Measurements from ENCODE around the gene ALX3.

DNA sequence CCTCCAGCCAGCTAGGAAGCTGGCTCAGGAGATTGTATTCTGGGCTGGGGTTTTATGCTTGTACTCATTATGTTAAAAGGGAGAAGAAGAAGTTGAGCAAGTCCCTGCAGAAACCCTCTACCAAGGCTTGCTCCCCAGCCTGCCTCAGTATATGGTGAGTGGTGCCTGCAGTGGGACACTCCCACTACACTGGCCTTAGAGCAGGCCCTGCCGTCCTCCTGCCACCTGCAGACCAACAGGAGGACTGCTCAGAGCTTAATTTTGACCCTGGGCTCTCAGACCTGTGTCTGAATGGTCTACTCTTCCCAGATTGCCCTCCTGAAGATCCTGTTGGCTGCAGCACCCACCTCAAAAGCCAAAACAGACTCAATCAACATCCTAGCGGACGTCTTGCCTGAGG, 23.0 kb downstream of the ALX3 start:
- TF ChIP-seq POLR2A (IDR thresholded peaks at IDR 0.05) (no peak), EP300 (IDR thresholded peaks at IDR 0.05; ENCODE audit: low read depth) (no peak)
- TF ChIP-seq, protein P1, sequence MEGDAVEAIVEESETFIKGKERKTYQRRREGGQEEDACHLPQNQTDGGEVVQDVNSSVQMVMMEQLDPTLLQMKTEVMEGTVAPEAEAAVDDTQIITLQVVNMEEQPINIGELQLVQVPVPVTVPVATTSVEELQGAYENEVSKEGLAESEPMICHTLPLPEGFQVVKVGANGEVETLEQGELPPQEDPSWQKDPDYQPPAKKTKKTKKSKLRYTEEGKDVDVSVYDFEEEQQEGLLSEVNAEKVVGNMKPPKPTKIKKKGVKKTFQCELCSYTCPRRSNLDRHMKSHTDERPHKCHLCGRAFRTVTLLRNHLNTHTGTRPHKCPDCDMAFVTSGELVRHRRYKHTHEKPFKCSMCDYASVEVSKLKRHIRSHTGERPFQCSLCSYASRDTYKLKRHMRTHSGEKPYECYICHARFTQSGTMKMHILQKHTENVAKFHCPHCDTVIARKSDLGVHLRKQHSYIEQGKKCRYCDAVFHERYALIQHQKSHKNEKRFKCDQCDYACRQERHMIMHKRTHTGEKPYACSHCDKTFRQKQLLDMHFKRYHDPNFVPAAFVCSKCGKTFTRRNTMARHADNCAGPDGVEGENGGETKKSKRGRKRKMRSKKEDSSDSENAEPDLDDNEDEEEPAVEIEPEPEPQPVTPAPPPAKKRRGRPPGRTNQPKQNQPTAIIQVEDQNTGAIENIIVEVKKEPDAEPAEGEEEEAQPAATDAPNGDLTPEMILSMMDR (IDR thresholded peaks at IDR 0.05) = no peak

Data from transverse colon (tissue), 3 donors.